Measurements from ENCODE around the gene DSCAM.

- TF ChIP-seq CTCF (IDR thresholded peaks at IDR 0.05; ENCODE audit: extremely low read depth in 1 of 2, insufficient read depth in 1 of 2, low read depth in 1 of 2, low read length in 2 of 2) (no peak), JUN (IDR thresholded peaks at IDR 0.05; ENCODE audit: borderline replicate concordance, insufficient read depth, insufficient read length, low read depth) (no peak), POLR2AphosphoS5 (IDR thresholded peaks at IDR 0.05; ENCODE audit: insufficient read depth, low read depth, low read length) (no peak), POLR2A (IDR thresholded peaks at IDR 0.05; ENCODE audit: low read depth, low read length) (no peak), EZH2 (IDR thresholded peaks at IDR 0.05; ENCODE audit: borderline replicate concordance, low read depth, low read length, severe bottlenecking) (no peak), FOS (IDR thresholded peaks at IDR 0.05; ENCODE audit: borderline replicate concordance, insufficient read depth, low read length) (no peak), MYC (IDR thresholded peaks at IDR 0.05; ENCODE audit: low read depth, low read length) (no peak)
Observed at GRCh38 chr21:40760821-40761220, 86.1 kb downstream of the DSCAM start.
